ENCODE data around the gene BMF.

BMF gene

GRCh38 chr15:40114218-40114617 lies 5.5 kb upstream of the BMF start:
- peaks cover 4% of the 10 kb centered on the region; the same call in 1 of the 2 replicates for H3K79me2 ChIP-seq (ENCODE audit: low read length)
- H3K4me2 ChIP-seq (ENCODE audit: low read length): peak overlapping the region; percentile 11; the same call in 1 of the 2 replicates
- H3K9me3 ChIP-seq (ENCODE audit: insufficient read depth, low read length): no peaks in the 10 kb centered on the region
- peaks cover 39% of the 10 kb centered on the region for H3K4me1 ChIP-seq (ENCODE audit: low read length)
- no peaks in the 10 kb centered on the region for H4K20me1 ChIP-seq (ENCODE audit: insufficient read depth, low read length)
- no peaks in the 10 kb centered on the region for H3K36me3 ChIP-seq (replicated peaks; ENCODE audit: low read depth, low read length)
- no peak overlapping the region for H3K4me3 ChIP-seq (ENCODE audit: low read length)
- H3K27ac ChIP-seq (ENCODE audit: low read length): no peak overlapping the region
- no peak overlapping the region for H2AFZ ChIP-seq (ENCODE audit: low read depth, low read length)
- no peak for TF ChIP-seq CTCF (IDR thresholded peaks at IDR 0.05; ENCODE audit: low read depth, low read length)
- no peaks in the 10 kb centered on the region for H3K27me3 ChIP-seq (ENCODE audit: low read depth, low read length)
- no peak overlapping the region for H3K9ac ChIP-seq (ENCODE audit: low read length)

GRCh38 chr15:40112789-40113188 lies 4.1 kb upstream of the BMF start:
- Histone ChIP-seq H2AFZ (ENCODE audit: low read depth, low read length) (no peak overlapping the region), H3K27ac (ENCODE audit: low read length) (no peak overlapping the region), H3K9me3 (ENCODE audit: insufficient read depth, low read length) (no peaks in the 10 kb centered on the region), H3K27me3 (ENCODE audit: low read depth, low read length) (no peaks in the 10 kb centered on the region), H3K4me2 (ENCODE audit: low read length) (peak overlapping the region; percentile 46; the same call in 1 of the 2 replicates), H3K36me3 (replicated peaks; ENCODE audit: low read depth, low read length) (peaks cover under 1% of the 10 kb centered on the region), H3K4me1 (ENCODE audit: low read length) (peaks cover 39% of the 10 kb centered on the region), H3K9ac (ENCODE audit: low read length) (no peak overlapping the region), H3K79me2 (ENCODE audit: low read length) (peaks cover 17% of the 10 kb centered on the region), H3K4me3 (ENCODE audit: low read length) (no peak overlapping the region), H4K20me1 (ENCODE audit: insufficient read depth, low read length) (no peaks in the 10 kb centered on the region)
- TF ChIP-seq CTCF (IDR thresholded peaks at IDR 0.05; ENCODE audit: low read depth, low read length): no peak
- TF ChIP-seq EZH2phosphoT487 (IDR thresholded peaks at IDR 0.05; ENCODE audit: low read depth): no peak

DNA sequence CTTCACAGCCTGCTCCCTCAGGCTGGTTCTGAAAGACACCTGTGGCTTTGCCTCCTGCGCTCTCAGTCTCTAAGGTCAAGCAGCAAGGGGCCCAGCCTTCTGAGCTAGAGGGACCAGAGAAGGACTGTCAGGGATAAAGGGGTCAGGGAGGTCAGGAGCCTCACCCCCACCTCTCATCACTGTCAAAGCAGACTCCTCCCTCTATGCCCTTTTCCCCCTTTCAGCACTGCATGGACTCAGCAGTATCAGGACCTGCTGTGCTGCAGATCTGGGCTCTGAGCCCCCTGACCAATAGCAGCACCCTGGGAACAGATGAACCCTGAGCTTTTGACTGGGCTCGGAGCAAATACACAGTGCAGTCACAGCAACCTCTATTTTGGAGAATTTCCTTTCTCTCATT lies 3.2 kb upstream of the BMF start:
- no peak overlapping the region for H3K9ac ChIP-seq (ENCODE audit: low read length)
- H2AFZ ChIP-seq (ENCODE audit: low read depth, low read length): no peak overlapping the region

GRCh38 chr15:40110866-40111550 lies 2.3 kb upstream of the BMF start:
- no peak overlapping the region for H3K4me2 ChIP-seq (ENCODE audit: low read length)
- H2AFZ ChIP-seq (ENCODE audit: low read depth, low read length): no peak overlapping the region
- peaks cover 5% of the 10 kb centered on the region for H3K36me3 ChIP-seq (replicated peaks; ENCODE audit: low read depth, low read length)
- no peaks in the 10 kb centered on the region for H3K9me3 ChIP-seq (ENCODE audit: insufficient read depth, low read length)
- no peak overlapping the region for H3K4me3 ChIP-seq (ENCODE audit: low read length)
- TF ChIP-seq CTCF (IDR thresholded peaks at IDR 0.05; ENCODE audit: low read depth, low read length): no peak
- no peak overlapping the region for H3K9ac ChIP-seq (ENCODE audit: low read length)
- no peaks in the 10 kb centered on the region for H4K20me1 ChIP-seq (ENCODE audit: insufficient read depth, low read length)
- H3K27ac ChIP-seq (ENCODE audit: low read length): no peak overlapping the region
- H3K27me3 ChIP-seq (ENCODE audit: low read depth, low read length): no peaks in the 10 kb centered on the region
- H3K4me1 ChIP-seq (ENCODE audit: low read length): peaks cover 51% of the 10 kb centered on the region
- H3K79me2 ChIP-seq (ENCODE audit: low read length): peaks cover 28% of the 10 kb centered on the region

More for the DNA sequence above, 3.2 kb upstream of the BMF start:
- Histone ChIP-seq H3K4me1 (ENCODE audit: low read length) (peaks cover 48% of the 10 kb centered on the region), H3K27me3 (ENCODE audit: low read depth, low read length) (no peaks in the 10 kb centered on the region), H3K4me3 (ENCODE audit: low read length) (no peak overlapping the region), H3K79me2 (ENCODE audit: low read length) (peaks cover 25% of the 10 kb centered on the region), H3K9me3 (ENCODE audit: insufficient read depth, low read length) (no peaks in the 10 kb centered on the region), H3K36me3 (replicated peaks; ENCODE audit: low read depth, low read length) (peaks cover 3% of the 10 kb centered on the region), H3K4me2 (ENCODE audit: low read length) (no peak overlapping the region), H3K27ac (ENCODE audit: low read length) (no peak overlapping the region), H4K20me1 (ENCODE audit: insufficient read depth, low read length) (no peaks in the 10 kb centered on the region)
- no peak for TF ChIP-seq CTCF (IDR thresholded peaks at IDR 0.05; ENCODE audit: low read depth, low read length)
- no peak for TF ChIP-seq EZH2phosphoT487 (IDR thresholded peaks at IDR 0.05; ENCODE audit: low read depth)
